ENCODE measurements around the gene NR1H4.
"Not testable (repeated sequence)": the region's sequence is repeated elsewhere in the genome, so short reads cannot be mapped to it uniquely, and the experiment has no call there.

NR1H4 gene

GRCh38 chr12:100473716-100474150, at the start of gene NR1H4:
Gene NR1H4 (plus strand): TSS chr12:100473866. CDS start chr12:100493324, 19,458 bp downstream.
- DNase-seq (ENCODE audit: low read depth, low spot score): no peak

DNA sequence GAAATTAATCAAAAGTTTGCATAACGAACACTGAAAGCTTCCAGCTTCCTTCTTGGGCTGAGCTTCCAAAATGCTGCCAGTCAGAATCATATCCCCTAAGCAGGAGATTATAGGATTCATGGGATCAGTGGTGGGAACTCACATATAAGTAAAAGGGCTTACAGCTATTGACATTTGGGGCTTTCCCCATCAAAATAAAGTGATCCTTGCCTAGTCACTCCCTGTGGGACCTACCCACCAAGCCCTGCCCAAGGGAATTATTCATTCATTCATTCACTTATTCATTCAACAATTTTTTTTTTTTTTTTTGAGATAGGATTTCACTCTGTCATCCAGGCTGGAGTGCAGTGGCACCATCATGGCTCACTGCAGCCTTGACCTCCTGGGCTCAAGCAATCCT, 47.5 kb upstream of the NR1H4 start:
- no peak for DNase-seq (ENCODE audit: low read depth, low spot score)

DNA sequence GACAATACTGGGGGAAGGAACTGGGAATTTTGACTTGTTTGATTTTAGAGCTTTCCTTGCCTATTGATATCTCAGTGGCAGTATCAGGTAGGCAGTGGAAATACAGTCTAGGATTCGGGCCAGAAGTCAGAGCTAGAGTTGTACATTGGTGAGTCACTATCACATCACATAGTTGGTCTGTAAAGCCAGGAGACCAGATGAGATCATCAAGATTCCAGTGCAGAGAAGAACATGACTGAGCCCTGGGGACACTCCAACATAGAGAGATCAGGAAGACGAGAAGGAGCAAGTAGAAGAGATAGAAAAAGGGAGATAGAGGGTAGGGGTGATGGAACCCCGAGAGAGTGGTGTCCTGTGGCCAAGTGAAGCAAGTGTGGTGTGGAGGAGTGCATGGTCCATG, 46.6 kb upstream of the NR1H4 start:
- DNase-seq (ENCODE audit: low read depth, low spot score): no peak

DNA sequence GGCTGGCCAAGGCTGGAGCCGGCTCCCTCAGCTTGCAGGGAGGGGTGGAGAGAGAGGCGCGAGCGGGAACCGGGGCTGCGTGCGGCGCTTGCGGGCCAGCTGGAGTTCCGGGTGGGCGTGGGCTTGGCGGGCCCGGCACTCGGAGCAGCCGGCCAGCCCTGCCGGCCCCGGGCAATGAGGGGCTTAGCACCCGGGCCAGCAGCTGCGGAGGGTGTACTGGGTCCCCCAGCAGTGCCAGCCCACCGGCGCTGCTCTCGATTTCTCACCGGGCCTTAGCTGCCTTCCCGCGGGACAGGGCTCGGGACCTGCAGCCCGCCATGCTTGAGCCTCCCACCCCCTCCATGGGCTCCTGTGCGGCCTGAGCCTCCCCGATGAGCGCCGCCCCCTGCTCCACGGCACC, 43.4 kb upstream of the NR1H4 start:
- not testable (repeated sequence) for DNase-seq (ENCODE audit: low read depth, low spot score)

- DNase-seq (ENCODE audit: low read depth, low spot score): no peak
These were observed 40.0 kb upstream of the NR1H4 start for GRCh38 chr12:100433701-100434100.

DNA sequence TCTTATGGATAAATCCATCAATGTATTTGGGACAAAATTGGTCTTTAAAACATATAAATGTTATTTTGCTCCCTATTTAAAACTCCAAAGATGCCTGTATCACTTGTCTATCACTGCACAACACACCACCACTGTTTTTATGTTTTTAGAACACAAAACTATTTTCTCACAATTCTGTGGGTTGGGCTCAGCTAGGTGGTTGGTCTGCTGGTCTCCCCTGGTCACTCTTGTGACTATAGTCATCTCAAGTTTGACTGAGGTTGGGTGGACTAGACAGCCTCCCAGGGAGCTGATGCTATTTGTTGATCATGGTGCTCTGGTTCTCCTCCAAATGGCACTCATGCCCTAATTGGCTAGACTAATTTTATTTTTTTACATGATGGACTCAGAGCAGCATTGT, 39.5 kb upstream of the NR1H4 start:
- DNase-seq (ENCODE audit: low read depth, low spot score): no peak

DNA sequence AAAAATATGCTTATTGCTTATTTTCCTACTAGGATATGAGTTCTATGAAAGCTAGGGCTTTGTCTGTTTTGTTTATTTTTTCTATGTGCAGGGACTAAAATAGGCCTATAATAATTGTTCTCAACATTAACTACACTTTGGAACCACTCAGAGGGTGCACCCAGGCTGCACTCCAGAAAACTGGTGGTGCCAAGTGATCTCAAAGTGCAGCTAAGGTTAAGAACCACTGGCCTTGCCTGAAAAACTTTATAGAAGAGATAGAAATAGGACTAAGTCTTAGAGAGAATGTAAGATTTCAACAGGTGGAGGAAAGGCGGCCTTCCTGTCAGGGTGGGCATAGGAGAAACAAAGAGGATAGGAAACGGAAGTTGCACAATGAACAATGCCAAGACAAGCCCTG, 37.7 kb upstream of the NR1H4 start:
- DNase-seq (ENCODE audit: low read depth, low spot score): no peak

GRCh38 chr12:100437038-100437841, 36.4 kb upstream of the NR1H4 start:
- DNase-seq (ENCODE audit: low read depth, low spot score): no peak

GRCh38 chr12:100439797-100440196, 33.9 kb upstream of the NR1H4 start:
- no peak for DNase-seq (ENCODE audit: low read depth, low spot score)

DNA sequence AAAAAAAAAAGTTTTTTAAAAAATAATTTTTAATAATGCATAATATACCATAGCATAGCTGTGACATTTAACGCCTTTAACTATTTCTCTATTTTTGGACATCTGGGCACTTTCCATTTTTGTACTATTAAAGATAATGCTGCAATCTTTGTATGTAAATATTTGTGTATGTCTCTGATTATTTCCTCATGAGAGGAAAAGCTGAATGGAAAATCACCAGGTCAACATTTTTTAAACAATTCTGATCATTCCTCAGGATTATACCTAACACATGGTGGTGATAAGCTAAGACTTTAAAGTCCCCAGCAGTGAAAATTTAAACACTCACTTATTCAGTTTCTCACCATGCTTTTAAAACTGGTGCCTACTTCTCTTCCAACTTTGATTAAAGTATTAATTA, 31.3 kb upstream of the NR1H4 start:
- no peak for DNase-seq (ENCODE audit: low read depth, low spot score)

DNA sequence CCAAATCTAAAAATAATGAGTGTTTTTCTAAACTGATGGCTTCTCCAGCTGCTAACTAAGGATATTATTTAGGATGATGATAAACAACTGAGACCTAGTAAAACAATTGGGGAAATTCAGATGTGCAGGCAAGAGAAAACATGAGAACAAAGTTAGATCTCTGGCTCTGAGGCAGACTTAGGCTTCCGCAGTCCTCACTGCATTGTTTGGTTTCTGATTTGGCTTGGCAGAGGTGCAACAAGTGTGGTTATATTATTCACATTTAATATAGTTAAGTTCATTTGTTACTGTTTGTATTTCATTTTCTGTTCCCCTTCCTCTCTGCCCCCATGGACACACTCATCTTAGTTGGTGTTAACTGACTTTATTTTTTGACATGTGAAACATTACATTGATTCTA, 30.2 kb upstream of the NR1H4 start:
- DNase-seq (ENCODE audit: low read depth, low spot score): no peak

GRCh38 chr12:100445081-100445481, 28.6 kb upstream of the NR1H4 start:
- no peak for DNase-seq (ENCODE audit: low read depth, low spot score)

- no peak for DNase-seq (ENCODE audit: low read depth, low spot score)
These were observed 26.3 kb upstream of the NR1H4 start for GRCh38 chr12:100447381-100447780.

GRCh38 chr12:100448656-100449055, 25.0 kb upstream of the NR1H4 start:
- DNase-seq (ENCODE audit: low read depth, low spot score): no peak

GRCh38 chr12:100450735-100451134, 22.9 kb upstream of the NR1H4 start:
- no peak for DNase-seq (ENCODE audit: low read depth, low spot score)

- no peak for DNase-seq (ENCODE audit: low read depth, low spot score)
These were observed 19.7 kb upstream of the NR1H4 start for GRCh38 chr12:100453951-100454350.

GRCh38 chr12:100455896-100456295, 17.8 kb upstream of the NR1H4 start:
- no peak for DNase-seq (ENCODE audit: low read depth, low spot score)

DNA sequence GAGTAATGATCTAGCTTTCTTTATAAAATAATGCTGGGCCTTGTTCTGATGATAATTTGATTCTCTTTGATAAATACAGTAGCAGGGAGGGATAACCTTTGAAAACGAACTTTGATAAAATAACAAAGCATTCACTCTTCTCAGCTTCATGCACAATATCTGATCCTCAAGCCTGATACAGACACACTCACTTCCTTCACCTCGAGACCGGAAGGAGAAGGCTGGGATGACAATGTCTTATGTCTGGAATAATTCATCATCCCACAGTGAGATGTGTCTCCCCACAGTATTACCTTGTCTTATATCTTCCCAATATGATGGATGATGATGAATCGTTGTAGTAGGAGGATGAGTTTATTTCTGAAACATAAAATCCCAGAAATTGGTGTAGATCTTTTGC, 15.5 kb upstream of the NR1H4 start:
- no peak for DNase-seq (ENCODE audit: low read depth, low spot score)

DNA sequence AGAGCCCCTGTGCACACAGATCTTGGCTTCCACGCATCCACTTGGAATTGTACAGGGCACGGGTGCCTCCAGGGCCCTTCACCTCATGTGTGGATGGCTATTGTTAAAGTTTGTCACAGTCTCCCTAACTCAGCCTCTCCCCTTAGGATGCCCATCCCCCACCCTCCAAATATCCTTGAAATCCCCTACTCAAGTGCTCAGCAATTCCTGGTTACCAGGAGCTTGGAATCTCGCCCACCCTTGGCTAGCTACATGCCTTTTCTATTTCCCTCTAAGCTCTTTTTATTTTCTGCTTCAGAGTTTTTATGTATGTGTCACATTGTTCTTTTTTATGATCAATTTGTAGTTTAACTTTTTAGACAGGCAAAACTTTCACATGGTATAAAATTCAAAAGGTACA, 13.0 kb upstream of the NR1H4 start:
- DNase-seq (ENCODE audit: low read depth, low spot score): no peak

GRCh38 chr12:100461330-100461973, 12.2 kb upstream of the NR1H4 start:
- no peak for DNase-seq (ENCODE audit: low read depth, low spot score)

DNA sequence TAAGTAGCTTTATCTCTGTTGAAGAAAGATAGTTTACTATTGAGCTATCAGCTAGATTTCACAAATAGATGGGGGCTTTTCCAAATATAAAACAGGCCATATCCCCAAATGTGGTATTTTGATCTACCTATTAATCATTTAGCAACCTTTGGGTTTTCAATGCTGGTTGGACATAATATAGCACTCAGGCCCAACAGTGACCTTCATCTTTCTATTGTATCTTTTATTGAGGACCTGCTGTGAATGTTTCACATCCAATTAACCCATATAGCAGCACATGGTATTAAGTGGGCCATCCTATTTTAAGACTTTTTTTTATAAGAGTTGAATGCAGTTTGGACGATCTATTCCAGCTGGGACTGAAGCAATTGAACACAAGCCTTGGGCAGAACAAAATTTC, 10.0 kb upstream of the NR1H4 start:
- no peak for DNase-seq (ENCODE audit: low read depth, low spot score)

DNA sequence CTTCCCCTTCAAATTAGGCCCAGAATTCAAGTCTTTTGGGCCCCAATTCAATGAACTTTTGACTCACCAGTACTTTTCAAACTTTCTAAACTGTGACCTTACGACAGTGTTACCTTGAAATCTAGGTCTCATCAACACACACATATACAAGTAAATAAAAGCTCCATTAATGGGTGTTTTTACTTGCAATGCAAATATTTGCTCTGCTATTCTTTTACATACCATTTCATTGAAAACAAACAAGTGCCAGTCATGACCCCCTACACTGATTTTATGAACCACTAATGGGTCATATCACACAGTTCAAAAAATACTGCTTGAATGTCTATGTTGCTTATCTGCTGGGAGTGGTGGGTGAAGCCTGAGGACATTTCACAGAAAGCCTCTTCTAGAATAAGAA, 9.1 kb upstream of the NR1H4 start:
- DNase-seq (ENCODE audit: low read depth, low spot score): no peak

DNA sequence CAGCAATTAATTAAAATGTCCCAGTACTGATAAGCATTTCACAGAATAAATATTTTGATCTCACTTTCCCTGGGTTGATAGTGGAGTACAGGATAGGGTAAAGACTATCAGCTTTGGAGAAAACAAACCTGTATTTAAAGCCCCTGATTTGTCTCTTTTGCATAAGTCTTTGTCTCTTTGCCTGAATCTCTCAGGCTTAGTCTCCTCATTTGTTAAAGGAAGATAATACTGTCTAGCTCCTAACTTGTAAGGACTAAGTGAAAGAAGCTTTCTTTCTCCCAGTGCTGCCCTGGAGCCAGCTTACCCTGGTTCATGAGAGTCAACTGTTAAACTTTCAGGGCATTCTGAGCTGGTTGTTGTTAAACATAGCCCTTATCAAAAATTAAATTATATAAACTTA, 5.5 kb upstream of the NR1H4 start:
- no peak for DNase-seq (ENCODE audit: low read depth, low spot score)
